HCEC 1CT (cell line): Measurements from ENCODE around the gene NLK.
"Not testable (repeated sequence)": the region's sequence is repeated elsewhere in the genome, so short reads cannot be mapped to it uniquely, and the experiment has no call there.

Experiments used
- DNase-seq: peaks from one replicate; pipeline ENCODE4 v3.0.0-alpha.2; 2017

NLK gene

GRCh38 chr17:28076144-28076543 is 33.7 kb downstream of the NLK start:
- no peak for DNase-seq

DNA sequence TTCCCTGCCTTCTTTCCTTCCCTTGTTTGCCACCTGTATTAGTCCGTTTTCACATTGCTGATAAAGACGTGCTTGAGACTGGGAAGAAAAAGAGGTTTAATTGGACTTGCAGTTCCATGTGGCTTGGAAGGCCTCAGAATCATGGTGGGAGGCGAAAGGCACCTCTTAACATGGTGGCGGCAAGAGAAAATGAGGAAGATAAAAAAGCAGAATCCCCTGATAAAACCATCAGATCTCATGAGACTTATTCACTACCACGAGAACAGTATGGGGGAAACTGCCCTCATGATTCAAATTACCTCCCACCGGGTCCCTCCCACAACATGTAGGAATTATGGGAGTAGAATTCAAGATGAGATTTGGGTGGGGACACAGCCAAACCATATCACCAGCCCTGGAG is 34.7 kb downstream of the NLK start:
- not testable (repeated sequence) for DNase-seq

GRCh38 chr17:28078341-28079229 is 36.1 kb downstream of the NLK start:
- no peak for DNase-seq

- DNase-seq = no peak
Measured at GRCh38 chr17:28081467-28081866, 39.0 kb downstream of the NLK start.

DNA sequence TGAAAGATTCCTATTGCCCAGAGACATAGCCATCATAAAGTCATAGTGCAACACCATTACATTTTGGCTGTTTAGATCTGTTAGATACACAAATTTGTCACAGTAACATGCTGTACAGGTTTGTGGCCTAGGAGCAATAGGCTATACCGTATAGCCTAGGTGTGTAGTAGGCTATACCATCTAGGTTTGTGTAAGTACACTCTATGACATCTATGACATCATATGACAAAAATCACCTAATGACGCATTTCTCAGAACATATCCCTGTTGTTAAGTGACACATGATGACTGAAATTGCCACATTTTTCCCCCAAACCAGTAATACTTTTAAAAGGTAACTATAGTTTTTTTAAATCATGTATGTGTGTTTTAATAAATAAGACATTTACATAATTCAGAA is 43.3 kb downstream of the NLK start:
- DNase-seq = no peak

DNA sequence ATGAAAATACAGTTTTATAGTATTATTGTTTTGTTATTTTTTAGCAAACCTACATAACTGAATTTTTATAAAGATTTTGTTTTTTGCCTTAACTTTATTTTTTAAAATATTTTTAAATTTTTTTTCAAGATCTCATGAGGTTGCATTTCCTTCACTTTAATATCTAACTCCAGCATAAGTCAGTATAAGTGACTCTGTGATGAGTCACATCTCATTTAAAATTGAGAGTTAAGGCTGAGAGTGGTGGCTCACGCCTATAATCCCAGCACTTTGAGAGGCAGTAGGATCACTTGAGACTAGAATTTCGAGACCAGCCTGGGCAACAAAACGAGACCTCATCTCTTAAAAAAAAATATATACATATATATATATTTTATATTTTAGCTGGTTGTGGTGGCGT is 44.0 kb downstream of the NLK start:
- peak; percentile 49 for DNase-seq

GRCh38 chr17:28087743-28088142 is 45.3 kb downstream of the NLK start:
- no peak for DNase-seq

GRCh38 chr17:28090551-28090950 is 48.1 kb downstream of the NLK start:
- no peak for DNase-seq

- DNase-seq = no peak
Measured at GRCh38 chr17:28092088-28092487, 49.6 kb downstream of the NLK start.

DNA sequence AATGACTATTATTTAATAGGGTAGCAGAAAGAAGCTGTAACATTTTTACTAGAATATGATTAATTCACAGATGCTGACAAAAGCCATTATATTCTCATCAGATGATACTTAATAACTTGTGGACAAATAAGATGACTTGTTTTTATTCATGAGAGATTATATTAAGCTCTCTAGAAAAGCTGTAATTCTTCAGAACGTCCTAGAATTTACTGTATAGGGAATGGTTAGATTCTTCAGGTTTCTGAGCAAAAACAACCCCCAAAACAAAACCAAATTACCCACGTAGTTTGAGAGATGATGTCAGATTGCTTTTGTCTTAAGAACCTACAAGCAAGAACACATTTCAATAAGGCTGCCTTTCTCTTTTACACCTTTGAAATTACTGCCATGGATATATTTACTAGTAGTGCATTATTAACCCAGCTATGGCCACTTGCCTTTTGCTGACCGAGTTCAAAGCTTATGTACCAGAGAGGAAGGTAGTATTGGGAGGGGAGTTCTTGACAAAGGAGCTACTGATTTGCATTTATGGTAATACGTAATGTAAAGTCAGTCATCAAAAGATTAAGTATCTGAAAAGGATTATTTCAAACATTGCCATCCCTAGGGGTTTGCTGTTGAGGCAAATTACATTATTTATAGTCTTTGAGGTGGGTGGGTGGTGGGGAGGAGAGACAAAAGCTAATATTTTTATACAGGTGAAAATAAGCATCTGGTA is 51.7 kb downstream of the NLK start:
- no peak for DNase-seq

DNA sequence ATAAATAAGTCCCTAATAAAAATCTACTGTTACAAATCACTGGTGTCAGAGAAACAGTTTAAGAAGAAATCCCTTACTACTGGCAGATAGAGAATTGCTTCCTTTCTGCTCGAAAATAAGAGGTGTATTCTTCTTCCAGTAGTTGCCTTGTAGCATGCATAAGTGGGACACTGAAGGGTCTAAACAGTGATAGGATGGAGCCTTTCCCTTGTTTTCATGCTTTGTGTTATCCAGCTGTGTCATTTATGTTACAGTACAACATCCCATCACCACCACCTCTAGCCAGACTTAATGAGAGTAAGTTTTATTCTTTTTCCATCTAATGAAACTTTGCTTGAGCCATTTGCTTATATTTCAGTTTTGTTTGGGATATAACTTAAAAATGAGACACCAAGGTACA is 54.3 kb downstream of the NLK start:
- DNase-seq = no peak

DNA sequence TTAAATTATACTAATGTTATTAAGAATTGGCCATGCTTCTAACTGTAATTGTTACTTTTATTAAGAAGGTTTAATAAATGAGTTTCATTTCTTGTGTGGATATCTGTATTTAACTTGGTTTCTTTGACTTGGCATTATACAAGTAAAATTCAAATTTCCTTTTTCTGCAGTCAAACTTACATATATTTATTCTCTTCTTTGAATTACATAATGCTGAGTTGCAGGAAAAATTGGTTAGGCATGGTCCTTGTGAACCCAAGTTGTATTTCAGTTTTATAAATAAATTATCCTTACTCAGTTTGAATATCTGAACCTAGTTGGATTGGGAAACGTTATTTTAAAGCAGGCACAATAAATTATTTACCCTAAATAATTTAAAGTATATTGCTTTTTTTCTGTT is 54.8 kb downstream of the NLK start:
- no peak for DNase-seq

GRCh38 chr17:28097901-28098300 is 55.4 kb downstream of the NLK start:
- no peak for DNase-seq

GRCh38 chr17:28098591-28098990 is 56.1 kb downstream of the NLK start:
- not testable (repeated sequence) for DNase-seq

DNA sequence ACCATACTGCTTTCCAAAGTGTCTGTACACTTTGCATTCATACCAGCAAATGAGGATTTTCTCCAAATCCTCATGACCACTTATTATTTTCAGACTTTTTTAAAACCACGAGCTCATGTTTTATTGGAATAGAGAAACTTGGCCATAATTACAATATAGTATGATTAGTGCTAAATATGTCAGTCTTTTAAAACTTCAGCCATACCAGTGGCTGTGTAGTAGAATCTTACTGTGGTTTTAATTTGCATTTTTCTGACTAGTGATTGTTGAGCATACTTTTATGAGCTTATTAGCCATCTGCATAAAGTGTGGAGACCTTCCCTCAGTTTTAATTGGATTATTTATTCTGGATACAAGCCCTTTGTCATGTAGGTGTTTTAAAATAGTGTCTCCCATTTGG is 57.8 kb downstream of the NLK start:
- DNase-seq = no peak

DNA sequence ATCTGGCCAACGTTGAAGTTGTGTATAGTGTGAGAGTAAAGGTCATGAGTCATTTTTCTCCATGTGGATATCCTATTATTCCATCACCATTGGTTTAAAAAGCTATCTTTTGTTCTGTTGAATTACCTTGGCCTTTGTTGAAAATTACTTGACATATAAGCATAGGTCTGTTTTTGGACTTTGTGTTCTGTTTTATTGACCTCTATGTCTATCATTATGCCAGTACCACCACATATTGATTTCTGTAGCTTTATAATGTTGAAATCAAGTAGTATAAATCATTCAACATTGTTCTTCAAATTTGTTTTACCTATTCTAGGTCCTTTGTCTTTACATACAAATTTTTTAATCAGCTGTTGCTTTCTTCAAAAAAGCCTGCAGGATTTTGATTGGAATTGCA is 58.5 kb downstream of the NLK start:
- no peak for DNase-seq

GRCh38 chr17:28101919-28102318 is 59.4 kb downstream of the NLK start:
- no peak for DNase-seq

DNA sequence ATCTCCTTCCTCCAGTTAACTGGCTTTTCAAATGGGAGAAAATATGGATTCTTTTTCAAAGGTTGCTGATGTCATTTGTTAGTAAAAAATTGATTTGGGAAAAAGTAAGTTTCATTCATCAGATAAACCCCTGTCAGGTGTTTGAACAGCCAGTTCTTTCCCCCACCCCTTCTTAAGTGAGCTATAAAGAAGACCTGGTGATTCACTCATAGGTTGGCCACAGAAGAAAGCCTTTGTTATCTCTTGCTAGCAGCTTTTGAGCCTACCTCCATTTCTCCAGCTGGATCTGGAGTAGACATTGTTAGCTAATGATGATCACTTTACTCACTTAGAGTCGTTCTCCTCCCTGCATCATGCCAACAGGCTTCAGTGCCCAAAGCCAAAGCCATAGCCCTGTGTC is 63.0 kb downstream of the NLK start:
- no peak for DNase-seq

- no peak for DNase-seq
Measured at GRCh38 chr17:28110184-28110583, 67.7 kb downstream of the NLK start.

GRCh38 chr17:28112181-28112580 is 69.7 kb downstream of the NLK start:
- DNase-seq = no peak

DNA sequence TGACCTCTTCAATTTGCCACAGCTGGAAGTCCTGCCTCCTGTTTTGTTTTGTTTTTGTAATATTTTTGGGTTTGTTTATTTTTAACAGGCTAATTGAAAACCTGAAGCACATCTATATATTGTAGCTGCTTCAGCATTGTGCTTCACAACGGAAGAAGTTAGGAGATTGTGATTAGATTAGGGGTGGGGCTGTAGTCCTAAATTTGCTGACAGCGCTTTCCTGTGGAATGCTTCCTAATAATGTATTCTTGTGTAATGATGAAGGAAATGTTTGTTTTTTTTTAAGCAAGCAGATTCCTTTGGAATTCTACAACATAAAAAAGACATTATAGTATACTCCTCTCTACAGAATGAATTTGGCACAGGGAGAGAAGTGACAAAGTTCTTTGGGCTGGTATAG is 70.1 kb downstream of the NLK start:
- DNase-seq = no peak

GRCh38 chr17:28113269-28113668 is 70.8 kb downstream of the NLK start:
- DNase-seq = no peak

GRCh38 chr17:28115046-28115445 is 72.6 kb downstream of the NLK start:
- no peak for DNase-seq

- no peak for DNase-seq
Measured at GRCh38 chr17:28117304-28117703, 74.8 kb downstream of the NLK start.
